ENCODE results near the gene PRR14.

Gene PRR14

GRCh38 chr16:30615358-30616091 is 35.2 kb upstream of the PRR14 start (continued):
- no peak for TF ChIP-seq ESRRG (CRISPR knock-in tag; IDR thresholded peaks at IDR 0.05)
- TF ChIP-seq TCF4 (CRISPR knock-in tag; IDR thresholded peaks at IDR 0.05; ENCODE audit: borderline replicate concordance) = no peak
- TF ChIP-seq ZFP30 (CRISPR knock-in tag; IDR thresholded peaks at IDR 0.05) = no peak
- TF ChIP-seq CSDC2 (CRISPR knock-in tag; IDR thresholded peaks at IDR 0.05) = no peak
- TF ChIP-seq ZC3H10 (CRISPR knock-in tag; IDR thresholded peaks at IDR 0.05) = no peak
- TF ChIP-seq SNAI2 (CRISPR knock-in tag; IDR thresholded peaks at IDR 0.05) = no peak
- no peak for TF ChIP-seq ZNF8 (CRISPR knock-in tag; IDR thresholded peaks at IDR 0.05)
- no peak for TF ChIP-seq OSR1 (CRISPR knock-in tag; IDR thresholded peaks at IDR 0.05)
- no peak for TF ChIP-seq TSHZ2 (CRISPR knock-in tag; IDR thresholded peaks at IDR 0.05)
- no peak for TF ChIP-seq ISL1 (CRISPR knock-in tag; IDR thresholded peaks at IDR 0.05)
- no peak for TF ChIP-seq ZNF70 (CRISPR knock-in tag; IDR thresholded peaks at IDR 0.05)
- TF ChIP-seq, protein P1, sequence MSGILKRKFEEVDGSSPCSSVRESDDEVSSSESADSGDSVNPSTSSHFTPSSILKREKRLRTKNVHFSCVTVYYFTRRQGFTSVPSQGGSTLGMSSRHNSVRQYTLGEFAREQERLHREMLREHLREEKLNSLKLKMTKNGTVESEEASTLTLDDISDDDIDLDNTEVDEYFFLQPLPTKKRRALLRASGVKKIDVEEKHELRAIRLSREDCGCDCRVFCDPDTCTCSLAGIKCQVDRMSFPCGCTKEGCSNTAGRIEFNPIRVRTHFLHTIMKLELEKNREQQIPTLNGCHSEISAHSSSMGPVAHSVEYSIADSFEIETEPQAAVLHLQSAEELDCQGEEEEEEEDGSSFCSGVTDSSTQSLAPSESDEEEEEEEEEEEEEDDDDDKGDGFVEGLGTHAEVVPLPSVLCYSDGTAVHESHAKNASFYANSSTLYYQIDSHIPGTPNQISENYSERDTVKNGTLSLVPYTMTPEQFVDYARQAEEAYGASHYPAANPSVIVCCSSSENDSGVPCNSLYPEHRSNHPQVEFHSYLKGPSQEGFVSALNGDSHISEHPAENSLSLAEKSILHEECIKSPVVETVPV (CRISPR knock-in tag; IDR thresholded peaks at IDR 0.05) = no peak

DNA sequence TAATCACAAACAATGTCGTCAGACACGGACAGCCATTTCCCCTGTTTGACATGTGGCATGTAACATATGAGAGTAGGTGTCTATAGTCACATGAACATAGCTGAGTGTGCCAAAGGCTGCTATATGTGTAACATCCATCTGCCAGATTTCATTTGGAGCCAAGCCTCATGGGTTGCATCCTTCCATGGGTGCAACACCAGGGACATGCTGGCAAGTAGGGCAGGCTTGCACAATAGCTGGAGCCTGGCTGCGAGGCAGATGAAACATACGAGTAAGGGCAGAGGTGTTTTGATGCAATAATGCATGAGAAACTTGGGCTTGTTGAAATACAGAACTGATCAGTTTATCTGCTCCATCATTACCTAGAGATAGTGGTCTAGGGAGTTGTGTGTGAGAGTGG is 31.6 kb upstream of the PRR14 start:
- TF ChIP-seq PPARA (CRISPR knock-in tag; IDR thresholded peaks at IDR 0.05; ENCODE audit: borderline replicate concordance) (no peak), ARNTL (CRISPR knock-in tag; IDR thresholded peaks at IDR 0.05; ENCODE audit: borderline replicate concordance, low read depth) (no peak), ZNF70 (CRISPR knock-in tag; IDR thresholded peaks at IDR 0.05) (no peak), RARB (CRISPR knock-in tag; IDR thresholded peaks at IDR 0.05) (no peak), TCF4 (CRISPR knock-in tag; IDR thresholded peaks at IDR 0.05; ENCODE audit: borderline replicate concordance) (no peak), ZFP30 (CRISPR knock-in tag; IDR thresholded peaks at IDR 0.05) (no peak), ZNF565 (CRISPR knock-in tag; conservative IDR thresholded peaks at IDR 0.05; ENCODE audit: low read depth) (no peak), TSHZ2 (CRISPR knock-in tag; IDR thresholded peaks at IDR 0.05) (no peak), GLIS3 (CRISPR knock-in tag; IDR thresholded peaks at IDR 0.05) (no peak), ZFP3 (CRISPR knock-in tag; IDR thresholded peaks at IDR 0.05) (no peak), ZNF8 (CRISPR knock-in tag; IDR thresholded peaks at IDR 0.05) (no peak), BACH2 (CRISPR knock-in tag; IDR thresholded peaks at IDR 0.05; ENCODE audit: borderline replicate concordance) (no peak), ESRRG (CRISPR knock-in tag; IDR thresholded peaks at IDR 0.05) (no peak), ZC3H10 (CRISPR knock-in tag; IDR thresholded peaks at IDR 0.05) (no peak), OSR1 (CRISPR knock-in tag; IDR thresholded peaks at IDR 0.05) (no peak)
- TF ChIP-seq, protein P2, sequence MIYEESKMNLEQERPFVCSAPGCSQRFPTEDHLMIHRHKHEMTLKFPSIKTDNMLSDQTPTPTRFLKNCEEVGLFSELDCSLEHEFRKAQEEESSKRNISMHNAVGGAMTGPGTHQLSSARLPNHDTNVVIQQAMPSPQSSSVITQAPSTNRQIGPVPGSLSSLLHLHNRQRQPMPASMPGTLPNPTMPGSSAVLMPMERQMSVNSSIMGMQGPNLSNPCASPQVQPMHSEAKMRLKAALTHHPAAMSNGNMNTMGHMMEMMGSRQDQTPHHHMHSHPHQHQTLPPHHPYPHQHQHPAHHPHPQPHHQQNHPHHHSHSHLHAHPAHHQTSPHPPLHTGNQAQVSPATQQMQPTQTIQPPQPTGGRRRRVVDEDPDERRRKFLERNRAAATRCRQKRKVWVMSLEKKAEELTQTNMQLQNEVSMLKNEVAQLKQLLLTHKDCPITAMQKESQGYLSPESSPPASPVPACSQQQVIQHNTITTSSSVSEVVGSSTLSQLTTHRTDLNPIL (CRISPR knock-in tag; IDR thresholded peaks at IDR 0.05; ENCODE audit: low read depth) = no peak
- TF ChIP-seq, protein P1 (CRISPR knock-in tag; IDR thresholded peaks at IDR 0.05) = no peak
- TF ChIP-seq, protein P3, sequence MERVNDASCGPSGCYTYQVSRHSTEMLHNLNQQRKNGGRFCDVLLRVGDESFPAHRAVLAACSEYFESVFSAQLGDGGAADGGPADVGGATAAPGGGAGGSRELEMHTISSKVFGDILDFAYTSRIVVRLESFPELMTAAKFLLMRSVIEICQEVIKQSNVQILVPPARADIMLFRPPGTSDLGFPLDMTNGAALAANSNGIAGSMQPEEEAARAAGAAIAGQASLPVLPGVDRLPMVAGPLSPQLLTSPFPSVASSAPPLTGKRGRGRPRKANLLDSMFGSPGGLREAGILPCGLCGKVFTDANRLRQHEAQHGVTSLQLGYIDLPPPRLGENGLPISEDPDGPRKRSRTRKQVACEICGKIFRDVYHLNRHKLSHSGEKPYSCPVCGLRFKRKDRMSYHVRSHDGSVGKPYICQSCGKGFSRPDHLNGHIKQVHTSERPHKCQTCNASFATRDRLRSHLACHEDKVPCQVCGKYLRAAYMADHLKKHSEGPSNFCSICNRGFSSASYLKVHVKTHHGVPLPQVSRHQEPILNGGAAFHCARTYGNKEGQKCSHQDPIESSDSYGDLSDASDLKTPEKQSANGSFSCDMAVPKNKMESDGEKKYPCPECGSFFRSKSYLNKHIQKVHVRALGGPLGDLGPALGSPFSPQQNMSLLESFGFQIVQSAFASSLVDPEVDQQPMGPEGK (CRISPR knock-in tag; IDR thresholded peaks at IDR 0.05; ENCODE audit: borderline replicate concordance) = no peak
- TF ChIP-seq, protein P4, sequence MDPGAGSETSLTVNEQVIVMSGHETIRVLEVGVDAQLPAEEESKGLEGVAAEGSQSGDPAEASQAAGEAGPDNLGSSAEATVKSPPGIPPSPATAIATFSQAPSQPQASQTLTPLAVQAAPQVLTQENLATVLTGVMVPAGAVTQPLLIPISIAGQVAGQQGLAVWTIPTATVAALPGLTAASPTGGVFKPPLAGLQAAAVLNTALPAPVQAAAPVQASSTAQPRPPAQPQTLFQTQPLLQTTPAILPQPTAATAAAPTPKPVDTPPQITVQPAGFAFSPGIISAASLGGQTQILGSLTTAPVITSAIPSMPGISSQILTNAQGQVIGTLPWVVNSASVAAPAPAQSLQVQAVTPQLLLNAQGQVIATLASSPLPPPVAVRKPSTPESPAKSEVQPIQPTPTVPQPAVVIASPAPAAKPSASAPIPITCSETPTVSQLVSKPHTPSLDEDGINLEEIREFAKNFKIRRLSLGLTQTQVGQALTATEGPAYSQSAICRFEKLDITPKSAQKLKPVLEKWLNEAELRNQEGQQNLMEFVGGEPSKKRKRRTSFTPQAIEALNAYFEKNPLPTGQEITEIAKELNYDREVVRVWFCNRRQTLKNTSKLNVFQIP (CRISPR knock-in tag; IDR thresholded peaks at IDR 0.05; ENCODE audit: borderline replicate concordance, low read depth) = no peak

More for the DNA sequence above, 31.6 kb upstream of the PRR14 start:
- no peak for ATAC-seq

Data from SK-N-SH treated with all-trans-retinoic acid at 6 μM for 48 hours (cell line).